Activated CD8-positive, alpha-beta memory T cell treated with anti-CD3 and anti-CD28 coated beads for 24 hours (primary cell): Measurements from ENCODE around the gene TBX2.

Experiments
- DNase-seq: peaks from one replicate; pipeline ENCODE4 v3.0.0-alpha.2; 2020

Gene TBX2

DNA sequence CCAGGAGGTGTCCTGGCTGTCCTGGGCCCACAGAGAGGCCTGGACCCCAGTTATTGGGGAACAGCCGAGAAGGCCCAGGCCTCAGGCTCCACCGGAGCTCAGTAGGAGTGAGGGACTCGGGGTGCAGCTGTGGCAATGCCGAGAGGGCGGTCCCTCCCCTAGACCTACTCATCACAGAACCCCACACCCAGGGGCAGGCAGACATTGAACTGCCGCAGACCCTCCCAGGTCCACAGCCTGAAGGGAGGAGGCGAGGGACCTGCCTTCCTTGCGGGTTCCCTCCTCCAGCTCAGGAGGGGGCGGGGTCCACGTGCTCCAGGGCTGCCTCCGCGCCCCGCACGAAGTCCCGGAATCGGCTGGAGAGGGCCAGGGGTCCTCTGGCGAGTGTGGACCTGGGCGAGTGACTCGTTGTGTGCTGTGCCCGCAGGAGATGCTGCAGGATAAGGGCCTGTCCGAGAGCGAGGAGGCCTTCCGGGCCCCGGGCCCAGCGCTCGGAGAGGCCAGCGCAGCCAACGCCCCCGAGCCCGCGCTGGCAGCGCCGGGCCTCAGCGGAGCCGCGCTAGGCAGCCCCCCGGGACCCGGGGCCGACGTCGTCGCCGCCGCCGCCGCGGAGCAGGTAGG, 56.5 kb downstream of the TBX2 start:
- no peak for DNase-seq

DNA sequence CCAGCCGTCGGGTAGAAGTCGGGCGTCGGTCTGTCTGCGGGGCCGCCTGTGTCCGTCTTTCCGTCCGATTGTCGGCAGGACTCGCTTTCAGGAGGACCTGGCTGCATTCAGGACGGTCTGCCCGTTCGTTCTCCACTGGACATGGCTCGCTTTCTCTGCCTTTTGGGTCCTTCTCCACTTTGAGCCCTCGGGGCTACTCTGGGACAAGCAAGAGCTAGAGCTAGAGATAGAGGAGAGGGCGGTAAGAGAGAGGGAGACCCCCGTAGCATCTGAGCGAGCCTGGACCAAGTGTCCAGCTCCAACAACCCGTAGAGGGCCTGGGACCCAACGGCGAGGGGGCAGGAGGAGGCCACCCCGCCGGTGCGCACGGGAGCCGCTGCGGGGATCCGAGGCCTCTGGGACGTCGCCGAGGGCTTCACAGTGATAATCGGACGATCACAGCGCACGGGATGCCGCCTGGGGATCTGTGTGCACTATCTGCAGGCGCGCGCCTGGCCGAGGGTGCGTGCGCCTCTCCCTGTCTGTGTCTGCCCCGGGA, 57.1 kb downstream of the TBX2 start:
- DNase-seq: no peak

DNA sequence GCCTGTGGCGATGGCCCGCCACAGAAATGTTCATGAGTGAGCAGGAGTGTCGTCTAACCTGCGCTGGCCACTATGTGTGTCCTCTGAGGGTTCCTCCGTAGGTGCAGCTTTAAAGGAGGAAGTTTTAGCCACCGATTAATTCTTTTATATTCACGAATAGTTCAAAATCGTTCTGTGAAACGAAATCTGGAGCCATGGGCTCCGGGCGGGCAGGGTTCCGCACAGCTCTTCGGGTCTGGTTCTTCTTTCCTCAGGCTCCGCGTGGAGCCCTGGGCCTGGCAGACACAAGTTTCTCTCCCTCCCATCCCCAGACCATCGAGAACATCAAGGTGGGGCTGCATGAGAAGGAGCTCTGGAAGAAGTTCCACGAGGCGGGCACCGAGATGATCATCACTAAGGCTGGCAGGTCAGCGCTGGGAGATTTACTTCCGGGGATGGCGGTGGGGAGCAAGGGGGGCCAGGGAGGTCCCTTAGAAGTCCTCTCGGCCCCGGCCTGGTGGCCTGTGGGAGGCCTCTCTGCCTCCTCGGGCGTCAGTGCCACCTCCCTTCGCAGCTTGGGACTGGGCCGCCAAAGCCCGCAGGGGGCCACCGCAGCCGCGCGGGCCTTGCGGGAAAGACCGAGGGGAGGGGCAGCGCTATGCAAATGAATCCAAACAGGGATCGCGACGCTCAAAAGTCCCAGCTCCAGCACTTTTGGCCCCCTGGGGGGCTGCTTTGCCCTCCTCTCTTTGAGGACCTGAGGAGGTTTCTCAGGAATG, 57.8 kb downstream of the TBX2 start:
- DNase-seq: peak; percentile 56

DNA sequence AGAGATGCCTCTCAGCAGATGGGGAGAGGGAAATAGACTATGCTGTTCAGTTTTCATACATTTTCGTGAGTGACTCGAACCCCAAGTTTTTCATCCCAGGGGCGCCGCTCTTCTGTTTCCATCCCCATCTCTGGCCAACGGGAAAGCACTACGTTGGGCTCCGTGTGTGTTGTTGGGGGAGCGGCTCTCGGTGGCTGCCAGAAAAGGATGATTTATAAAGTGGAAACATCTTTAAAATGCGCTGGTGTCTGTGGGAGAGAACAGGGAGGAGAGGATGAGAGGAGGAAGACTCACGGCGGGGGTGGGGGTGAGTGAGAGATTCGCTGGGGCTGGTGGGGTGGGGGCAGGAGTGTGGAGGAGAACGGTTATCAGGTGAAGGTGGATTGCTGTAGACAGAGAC, 58.4 kb downstream of the TBX2 start:
- DNase-seq: peak; percentile 42

DNA sequence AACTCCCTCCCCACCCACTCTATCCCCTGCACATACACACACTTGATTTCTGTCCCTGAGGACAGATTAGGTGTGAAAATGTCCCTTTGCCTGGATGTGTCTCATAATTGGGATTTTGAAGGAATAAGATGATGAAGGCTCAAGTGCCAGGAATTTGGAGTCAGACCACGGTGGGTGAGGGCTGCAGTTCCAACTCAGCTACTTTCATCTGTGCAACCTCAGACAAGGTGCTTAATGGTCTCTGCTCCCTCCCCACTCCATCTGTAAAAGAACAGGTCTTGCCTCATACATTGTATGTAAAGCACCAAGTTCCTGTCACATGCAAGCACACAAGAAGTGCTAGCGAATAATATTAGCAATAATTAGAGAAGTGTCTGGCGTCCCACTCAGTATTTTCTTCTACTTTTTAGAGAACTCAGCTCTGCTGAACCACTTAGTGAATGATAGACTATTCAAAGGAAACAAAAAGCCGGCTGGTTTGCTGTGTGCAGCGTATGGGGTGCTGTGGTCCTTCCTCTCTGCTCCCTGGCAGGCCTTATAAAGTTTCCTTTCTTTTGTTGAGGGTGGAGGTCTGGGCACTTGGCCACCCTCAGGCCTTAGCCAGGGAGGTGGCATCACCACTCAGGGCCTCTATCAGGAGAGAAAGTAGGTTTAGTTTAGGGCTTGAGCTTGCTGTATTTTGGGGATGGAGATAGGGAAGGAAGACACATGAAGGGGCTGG, 58.9 kb downstream of the TBX2 start:
- DNase-seq: peak; percentile 46
